A549 treated with AZD9567 at 1 μM for 4 hours (cell line): ENCODE results near the gene PNPLA4. TPM values are rescaled to one million over a fixed set of nuclear protein-coding genes. Genes with fewer than 3 reads are reported as not detected.

ENCODE experiments used
- total RNA-seq: library from RNA; stranded (reverse); fragments of 200-300 nt; extraction: Qiagen RNA extraction; gene quantifications from 5 replicates; pipeline ENCODE4 v1.2.3, GENCODE V29; 2022; ENCODE audit not compliant: insufficient read depth

The PNPLA4 gene
- 10.8 to 12.9 TPM (median 11.0 TPM) in 5 replicates for total RNA-seq

DNA sequence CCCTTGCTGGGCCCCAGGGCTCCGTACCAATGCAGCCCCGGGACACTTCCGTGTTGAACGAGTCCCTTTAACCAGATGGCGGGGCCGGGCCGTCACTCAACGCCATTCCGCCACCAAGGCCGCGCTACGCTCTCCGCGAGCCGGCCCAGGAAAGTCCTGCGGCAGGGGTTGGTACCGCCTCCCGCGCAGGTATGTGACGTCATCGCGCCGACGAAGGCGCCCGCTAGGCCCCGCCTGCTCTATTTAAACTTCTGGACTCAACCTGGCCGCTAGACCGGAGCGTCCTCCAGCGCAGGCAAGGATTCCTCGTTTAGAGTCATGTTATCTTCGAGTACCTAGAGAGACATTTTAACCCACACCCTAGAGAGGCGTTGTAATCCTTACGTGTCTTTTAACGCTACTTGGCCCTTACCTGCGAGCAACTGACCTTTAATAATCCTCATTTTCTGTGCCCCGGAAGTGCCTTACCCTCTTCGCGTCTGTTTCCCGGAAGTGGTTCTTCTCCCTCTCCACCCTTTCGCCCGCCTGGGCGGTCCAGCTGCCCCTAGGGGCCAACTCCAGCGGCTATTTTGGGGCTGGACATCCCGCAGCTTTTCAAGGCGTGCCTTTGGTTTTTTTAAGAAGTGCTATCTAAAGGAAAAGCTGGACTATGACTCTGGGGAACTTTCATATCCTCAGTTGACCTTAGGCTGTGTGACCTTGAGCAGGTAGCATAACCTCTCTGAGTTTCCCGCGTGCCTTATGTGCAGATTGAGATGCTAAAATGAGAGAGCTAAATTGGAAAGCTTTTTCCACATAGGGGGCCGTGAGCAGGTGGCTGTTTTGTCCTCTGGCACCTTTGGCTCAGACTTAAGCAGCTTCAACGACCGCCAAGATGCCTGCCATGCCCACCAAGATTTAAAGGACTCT, at the start of gene PNPLA4:
Gene PNPLA4, minus strand, starts transcription at position 155 of the 909 bp plus-strand sequence. CDS start 1,294 bp downstream, outside the sequence.

Other genes with a start within 250 kb of the PNPLA4 start
- not detected in 5 replicates for gene VCX, start 84.2 kb downstream of the PNPLA4 start, total RNA-seq
- not detected in 5 replicates for gene VCX2, start 243.9 kb upstream of the PNPLA4 start, total RNA-seq